HG02885 (cell line): ENCODE results near the gene ME2.
"Not testable (repeated sequence)": the region's sequence is repeated elsewhere in the genome, so short reads cannot be mapped to it uniquely, and the experiment has no call there.

Source experiments
- ATAC-seq: cut with Tn5 transposase; IDR thresholded peaks from one replicate; pipeline ENCODE4 v1.9.1; 2021; ENCODE audit warnings: mild to moderate bottlenecking; ENCODE audit not compliant: unreplicated experiment, poor library complexity

ME2 gene

DNA sequence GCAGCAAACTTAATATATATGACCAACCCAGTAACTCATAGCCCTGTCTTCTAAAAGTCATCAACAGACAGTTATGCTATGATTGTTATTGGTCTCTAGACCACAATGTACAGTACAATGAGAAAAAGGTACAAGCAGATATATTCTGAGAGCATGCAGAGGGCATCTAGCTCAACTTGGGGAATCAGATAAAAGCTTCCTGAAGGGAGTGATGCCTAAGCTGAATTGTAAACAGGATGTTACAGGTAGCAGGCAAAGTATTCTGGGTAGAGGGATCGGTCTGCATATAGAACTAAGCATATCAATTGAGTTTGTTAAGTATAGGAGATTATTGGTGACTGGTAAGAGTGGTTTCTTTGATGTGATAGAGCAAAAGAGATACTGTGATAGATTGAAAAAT, 30.3 kb downstream of the ME2 start:
- no peak for ATAC-seq

DNA sequence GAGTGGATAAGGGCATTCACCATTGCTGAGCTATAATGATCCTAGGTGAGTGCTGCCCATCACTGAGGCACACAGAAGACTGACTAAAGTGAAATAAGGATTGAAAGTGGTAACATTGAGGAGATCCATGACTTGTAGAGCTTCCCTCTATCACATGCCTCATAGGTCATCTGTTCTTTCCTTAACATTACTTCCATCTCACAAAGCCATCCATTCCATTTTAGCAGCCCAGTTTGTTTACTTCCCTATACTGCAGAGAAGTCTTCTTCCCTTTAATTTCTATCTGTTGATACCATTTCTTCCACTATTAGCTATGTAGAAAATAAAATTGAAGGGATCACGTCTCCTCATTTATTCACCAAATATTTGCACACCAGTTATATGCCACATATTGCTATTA, 32.1 kb downstream of the ME2 start:
- no peak for ATAC-seq

- no peak for ATAC-seq
Observed at GRCh38 chr18:50917021-50917420, 38.1 kb downstream of the ME2 start.

DNA sequence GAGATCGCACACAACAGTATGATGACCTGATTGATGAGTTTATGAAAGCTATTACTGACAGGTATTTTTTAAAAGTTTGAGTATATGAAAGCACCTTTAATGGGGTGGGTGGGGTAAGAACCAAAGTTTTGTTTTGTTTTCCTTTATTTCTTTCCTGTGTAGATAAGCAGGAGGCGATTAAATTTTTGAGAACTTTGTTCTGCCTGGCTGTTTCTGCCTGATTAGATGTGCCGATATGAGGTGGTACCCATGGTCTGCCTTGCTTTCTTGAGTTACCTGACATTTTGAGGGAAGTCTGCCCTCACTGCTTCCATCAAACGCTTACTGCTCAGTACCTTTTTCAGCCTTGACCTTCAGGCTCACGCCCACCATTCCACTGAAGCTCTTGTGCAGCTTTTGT, 39.2 kb downstream of the ME2 start:
- ATAC-seq: no peak

- ATAC-seq: no peak
Observed at GRCh38 chr18:50924372-50924771, 45.5 kb downstream of the ME2 start.

- ATAC-seq: no peak
Observed at GRCh38 chr18:50926521-50926920, 47.6 kb downstream of the ME2 start.

DNA sequence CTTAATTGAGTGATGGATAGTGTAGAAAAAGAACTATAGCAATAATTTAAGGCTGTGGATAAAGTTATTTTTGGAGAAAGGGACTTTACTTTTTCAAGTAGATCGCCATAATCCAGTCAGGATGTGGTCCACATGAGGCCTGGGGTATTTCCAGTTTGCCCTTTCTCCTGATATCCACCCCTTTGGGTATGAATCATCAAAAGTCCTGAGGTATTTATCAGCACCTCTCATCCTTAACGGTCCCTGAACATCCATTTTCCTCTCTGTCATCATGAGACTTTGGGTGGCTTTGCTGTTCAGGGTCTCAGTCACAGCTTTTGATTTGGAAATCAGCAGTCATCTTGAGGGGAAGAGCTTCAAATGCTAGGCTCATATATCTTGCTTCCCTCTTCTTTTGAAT, 49.6 kb downstream of the ME2 start:
- ATAC-seq: no peak

DNA sequence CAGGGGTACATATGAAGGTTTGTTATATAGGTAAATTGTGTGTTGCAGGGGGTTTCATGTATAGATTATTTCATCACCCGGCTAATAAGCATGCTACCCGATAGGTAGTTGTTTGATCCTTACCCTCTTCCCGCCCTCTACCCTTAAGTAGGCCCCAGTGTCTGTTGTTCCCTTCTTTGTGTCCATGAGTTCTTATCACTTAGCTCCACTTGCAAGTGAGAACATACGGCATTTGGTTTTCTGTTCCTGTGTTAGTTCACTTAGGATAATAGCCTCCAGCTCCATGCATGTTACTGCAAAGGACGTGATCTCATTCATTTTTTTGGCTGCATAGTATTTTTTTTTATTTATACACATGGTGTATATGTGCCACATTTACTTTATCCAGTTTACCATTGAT, 54.8 kb downstream of the ME2 start:
- no peak for ATAC-seq

GRCh38 chr18:50934545-50935211, 55.8 kb downstream of the ME2 start:
- no peak for ATAC-seq

DNA sequence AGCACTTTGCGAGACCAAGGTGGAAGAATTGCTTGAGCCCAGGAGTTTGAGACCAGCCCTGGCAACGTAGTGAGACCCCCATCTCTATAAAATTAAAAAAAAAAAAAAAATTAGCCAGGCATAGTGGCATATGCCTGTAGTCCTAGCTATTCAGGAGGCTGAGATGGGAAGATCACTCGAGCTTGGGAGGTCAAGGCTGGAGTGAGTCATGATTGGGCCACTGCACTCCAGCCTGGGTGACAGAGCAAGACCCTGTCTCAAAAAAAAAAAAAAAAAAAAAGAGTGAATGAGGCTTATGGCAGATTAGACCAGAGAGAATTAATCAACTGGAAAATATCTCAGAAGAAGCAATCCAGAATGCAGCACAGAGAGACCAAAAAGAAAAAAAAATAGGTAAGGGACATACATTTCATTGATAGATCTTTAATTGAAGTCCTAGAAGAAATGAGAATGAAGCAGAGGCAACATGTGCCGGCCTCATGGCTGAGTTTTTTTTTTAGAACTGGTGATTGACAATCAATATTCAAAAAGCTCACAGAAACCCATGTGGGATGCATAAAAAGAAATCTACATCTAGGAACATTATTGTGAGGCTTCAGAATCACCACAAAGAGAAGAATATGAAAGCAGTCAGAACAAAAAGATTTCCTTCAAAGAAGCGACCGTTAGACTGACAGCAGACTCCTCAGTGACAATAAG, 56.7 kb downstream of the ME2 start:
- no peak for ATAC-seq

DNA sequence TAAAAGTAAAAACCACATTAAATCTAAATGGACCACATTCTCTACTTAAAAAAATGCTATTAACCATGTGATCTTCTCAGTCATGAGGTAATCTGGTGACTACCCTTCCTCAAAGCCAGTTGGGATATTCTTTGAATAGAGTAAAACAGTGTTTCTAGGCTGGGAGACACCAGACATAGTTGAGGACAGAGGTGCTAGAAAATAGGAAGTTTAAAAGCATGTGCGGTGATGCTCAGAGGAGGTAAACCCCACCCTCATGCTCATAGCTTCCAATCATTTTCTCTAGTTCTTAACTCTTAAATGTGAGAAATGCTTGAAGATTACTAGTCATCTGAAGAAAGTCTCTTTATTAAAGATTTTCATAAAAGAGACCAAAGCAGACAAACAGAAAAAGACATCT, 58.3 kb downstream of the ME2 start:
- no peak for ATAC-seq

GRCh38 chr18:50938912-50939311, 60.0 kb downstream of the ME2 start:
- no peak for ATAC-seq

DNA sequence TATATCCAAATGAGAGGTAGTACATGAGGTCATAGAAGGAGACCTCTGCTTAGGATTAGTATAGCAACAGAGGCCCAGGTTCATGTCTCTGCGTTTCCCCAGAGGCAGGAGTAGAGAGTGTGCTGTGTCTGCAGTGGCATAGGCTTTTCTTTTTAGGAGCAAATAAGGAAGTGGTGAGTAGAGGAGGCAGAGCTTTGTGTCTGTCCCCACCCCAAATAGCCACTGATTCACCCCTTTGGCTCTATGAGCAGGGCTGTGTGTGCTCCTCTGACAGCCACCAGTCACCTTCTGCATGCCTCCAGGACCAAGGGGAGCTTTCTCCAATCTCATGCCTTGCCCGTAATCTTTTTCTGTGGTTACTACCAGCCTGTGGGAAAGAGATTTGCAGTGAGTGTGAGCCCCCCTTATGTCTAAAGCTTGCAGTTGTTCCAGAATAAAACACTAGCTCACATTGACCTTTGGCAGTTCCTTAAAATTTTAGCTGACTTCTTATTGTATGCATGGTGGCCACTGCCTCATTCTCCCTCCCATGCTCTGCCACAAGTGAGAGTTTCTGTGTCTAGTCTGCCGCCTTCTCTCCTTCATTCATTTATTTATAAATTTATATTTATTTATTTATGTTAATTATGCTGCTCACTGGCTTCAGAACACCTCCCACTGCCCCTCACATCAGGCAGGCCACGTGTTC, 65.5 kb downstream of the ME2 start:
- no peak for ATAC-seq

DNA sequence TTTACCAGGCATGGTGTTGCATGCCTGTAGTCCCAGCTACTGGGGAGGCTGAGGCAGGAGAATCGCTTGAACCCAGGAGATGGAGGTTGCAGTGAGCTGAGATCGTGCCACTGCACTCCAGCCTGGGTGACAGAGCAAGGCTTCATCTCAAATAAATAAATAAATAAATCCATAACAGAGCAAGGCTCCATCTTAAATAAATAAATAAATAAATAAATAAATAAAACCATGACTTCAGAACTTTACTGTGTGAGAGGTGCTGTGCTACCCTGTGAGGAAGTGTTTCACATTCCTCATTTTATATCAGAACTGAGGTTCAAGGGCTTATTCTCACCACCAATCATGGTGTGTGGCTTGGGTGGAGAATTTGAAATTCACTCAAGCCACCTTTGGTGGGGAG, 67.0 kb downstream of the ME2 start:
- not testable (repeated sequence) for ATAC-seq

DNA sequence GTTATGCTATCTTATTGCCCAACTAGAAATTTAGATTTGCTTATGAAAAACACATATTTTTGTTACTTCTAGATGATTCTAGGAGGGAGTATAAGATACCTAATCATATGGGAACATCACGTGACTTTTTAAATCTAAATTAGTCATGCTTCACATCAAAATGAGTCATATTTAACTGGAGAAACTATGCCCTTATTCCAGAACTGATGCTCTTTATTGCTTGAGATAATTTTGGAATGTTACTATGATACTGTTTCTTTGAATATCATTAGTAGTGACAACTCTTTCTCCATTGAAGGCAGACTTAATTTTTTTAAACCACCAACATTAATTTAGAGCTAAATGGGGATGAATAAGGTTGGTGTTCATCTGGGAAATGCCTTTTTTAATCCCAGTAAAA, 69.0 kb downstream of the ME2 start:
- no peak for ATAC-seq

DNA sequence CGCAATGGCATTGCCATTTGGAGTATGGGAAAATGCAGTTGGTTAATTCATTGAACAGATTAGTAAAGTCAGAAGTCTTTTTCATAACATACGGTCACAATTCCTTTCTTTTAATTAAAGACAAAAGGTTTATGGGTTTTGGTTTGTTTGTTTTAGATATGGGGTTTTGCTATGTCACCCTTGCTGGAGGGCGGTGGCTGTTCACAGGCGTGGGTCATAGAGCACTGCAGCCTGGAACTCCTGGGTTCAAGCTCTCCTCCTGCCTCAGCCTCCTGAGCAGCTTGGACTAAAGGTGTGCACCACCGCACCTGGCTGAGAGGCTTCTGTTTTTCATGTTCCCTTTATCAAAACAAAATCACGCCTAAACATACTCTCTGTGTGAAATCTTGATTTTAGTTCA, 70.3 kb downstream of the ME2 start:
- ATAC-seq: no peak

GRCh38 chr18:50950626-50951025, 71.7 kb downstream of the ME2 start:
- ATAC-seq: no peak

DNA sequence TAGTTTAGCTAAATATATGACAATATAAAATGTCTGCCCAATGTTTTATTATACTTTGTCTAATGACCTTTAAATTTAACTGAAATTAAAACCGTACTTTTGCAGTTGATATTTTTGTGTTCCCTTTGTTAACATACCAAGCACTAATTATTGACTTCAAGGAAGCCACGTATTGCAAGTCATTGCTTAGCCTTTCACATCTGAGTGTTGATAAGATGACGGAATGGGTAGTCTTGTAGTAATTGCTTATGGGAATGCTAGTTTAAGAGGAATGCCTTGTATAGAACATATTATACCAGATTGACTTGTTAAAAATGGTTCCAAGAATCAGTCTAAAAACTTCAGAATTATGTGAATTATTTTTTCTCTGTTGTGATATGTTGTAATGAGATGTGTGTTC, 74.9 kb downstream of the ME2 start:
- no peak for ATAC-seq

GRCh38 chr18:50955253-50955652, 76.3 kb downstream of the ME2 start:
- ATAC-seq: no peak

- ATAC-seq: no peak
Observed at GRCh38 chr18:50956116-50956515, 77.2 kb downstream of the ME2 start.

- no peak for ATAC-seq
Observed at GRCh38 chr18:50961974-50962373, 83.1 kb downstream of the ME2 start.
